Stimulated activated CD8-positive, alpha-beta memory T cell treated with anti-CD3 and anti-CD28 coated beads, Interleukin-12 subunit alpha, Interleukin-12 subunit beta, amount 100 ng/mL, for 1 hour (primary cell): Measurements from ENCODE around the gene JPH2.
"Not testable (repeated sequence)": the region's sequence is repeated elsewhere in the genome, so short reads cannot be mapped to it uniquely, and the experiment has no call there.

Source experiments
- DNase-seq: peaks from one replicate; pipeline ENCODE4 v3.0.0-alpha.2; 2020; ENCODE audit warnings: low read depth

Gene JPH2

DNA sequence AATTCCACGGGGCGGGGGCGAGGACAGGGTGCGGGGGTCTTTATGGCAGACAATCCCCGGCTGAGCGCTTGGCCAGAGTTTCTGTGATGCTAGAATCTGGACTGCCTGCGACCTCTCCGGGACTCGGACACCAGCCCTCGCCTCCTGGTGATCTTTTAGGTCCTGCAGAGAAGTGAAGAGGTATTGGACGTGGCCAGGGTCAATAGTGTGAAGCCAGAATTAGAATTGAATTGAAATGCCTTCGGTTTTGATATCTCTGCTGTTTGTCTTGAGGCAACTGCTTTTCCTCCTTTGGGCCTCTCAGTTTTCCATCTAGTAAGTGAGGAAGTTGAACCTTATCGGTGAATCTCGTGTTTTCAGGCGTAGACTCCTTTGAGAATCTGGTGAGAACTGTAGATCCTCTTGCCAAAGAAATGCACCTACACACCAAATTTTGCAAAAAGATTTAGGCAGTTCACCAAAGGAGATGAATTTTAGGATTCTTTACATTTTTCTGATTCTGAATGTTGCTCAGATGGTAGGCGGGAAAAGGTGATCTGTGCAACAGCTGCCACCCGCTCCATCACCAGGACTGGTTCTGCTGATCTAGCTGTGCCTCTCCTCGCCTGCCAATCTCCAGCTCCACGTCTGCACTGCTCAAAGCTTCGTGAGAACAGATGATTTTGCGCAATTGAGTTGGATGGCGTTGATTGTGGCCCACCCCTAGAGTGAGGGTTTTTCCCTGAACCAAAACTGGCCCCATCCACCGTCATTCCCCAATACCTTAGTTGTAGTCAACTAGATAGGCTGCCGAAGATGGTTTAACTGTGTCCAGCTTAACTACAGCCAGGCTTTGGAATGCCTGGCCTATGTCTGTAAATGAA is 24.4 kb upstream of the JPH2 start:
- DNase-seq = no peak

DNA sequence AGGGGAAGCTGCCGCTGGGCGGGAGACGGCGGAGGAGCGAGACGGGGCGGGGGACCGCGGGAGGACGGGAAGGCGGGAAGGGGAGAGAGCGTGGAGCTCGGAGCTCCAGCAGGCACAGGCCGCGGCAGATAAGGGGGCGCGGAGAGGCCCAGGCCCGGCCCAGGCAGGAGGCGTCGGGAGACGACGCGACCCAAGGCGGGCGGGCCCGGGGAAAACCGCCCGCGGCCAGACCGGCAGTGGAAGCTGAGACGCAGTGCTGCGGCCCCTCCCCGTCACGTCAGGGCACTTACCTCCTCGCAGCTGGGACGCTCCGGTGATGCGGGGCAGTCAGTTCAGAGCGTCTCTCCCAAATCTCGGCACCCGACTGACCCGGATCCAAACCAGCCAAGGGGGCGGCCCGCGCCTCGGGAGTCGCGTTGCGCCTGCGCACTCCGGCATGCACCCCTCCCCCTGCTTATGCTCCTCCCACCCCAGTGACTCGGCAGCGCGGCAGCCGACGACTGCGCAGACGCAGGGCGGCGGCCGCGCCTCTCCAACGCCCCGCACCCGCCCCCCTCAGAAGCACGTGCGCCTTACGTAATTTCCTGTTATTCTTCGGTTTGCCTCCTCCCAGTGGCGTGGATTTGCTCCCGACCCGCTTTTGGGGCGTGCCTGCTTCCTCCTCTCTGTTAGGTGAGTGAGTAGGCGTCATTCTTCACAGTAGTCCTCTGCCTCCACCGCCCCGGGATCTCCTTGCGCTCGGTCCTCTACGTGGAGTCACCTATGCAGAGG is 23.6 kb upstream of the JPH2 start, which contains the start of gene OSER1:
Gene OSER1, minus strand, starts transcription at position 366 of the 771 bp plus-strand sequence. CDS start 3,814 bp downstream, outside the sequence.
- DNase-seq = peak; percentile 95

DNA sequence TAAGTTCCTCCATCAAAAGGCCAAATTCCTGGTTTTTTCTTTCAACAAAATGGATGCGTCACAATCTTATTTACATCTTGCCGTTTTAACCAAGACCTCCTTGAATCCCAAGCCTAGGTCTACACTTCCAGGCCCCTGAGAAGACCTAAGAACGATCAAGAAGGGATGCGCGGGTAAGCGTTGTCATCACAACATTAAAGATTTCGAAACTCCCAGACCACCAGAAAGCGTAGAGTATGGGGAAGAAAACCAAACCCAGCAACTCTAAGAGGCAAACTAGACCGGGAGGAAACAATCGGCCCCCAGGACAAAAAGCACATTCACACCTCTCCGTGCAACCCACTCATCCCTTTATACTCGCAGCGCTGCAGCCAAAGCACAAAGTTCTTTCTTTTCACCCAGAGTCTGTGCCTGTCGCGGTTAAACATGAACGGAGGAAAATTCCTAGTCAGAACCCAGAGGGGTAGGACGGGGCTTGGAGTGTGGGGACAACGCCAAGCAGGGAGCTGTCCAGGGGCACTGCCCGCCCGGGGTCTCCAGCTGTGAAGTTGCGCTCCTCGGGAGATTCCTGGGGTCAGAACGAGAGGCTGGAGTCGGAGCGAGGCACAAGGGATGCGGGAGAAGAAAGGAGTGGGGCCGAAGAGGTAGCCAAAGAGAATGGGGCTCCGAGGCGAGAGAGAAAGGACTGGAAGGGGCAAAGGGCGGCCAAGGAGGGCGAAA is 22.9 kb upstream of the JPH2 start:
- DNase-seq = no peak

DNA sequence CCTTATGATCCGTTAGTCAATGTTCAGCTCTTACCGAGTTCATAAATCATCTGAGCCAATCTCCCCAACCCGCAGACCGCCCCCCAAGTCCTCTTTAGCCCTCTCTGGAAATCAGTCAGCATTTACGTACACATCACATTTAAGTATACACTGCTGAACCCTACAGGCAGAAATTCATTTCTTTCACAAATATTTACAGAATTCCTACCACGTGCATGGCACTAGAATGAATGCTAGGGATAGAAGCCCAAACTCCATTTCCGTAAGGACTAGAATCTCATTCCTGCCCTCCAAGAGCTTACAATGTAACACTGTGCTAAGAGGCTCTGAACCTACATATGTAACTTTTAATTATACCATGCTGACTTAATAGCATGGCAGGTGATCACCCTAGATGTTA is 21.8 kb upstream of the JPH2 start:
- no peak for DNase-seq

DNA sequence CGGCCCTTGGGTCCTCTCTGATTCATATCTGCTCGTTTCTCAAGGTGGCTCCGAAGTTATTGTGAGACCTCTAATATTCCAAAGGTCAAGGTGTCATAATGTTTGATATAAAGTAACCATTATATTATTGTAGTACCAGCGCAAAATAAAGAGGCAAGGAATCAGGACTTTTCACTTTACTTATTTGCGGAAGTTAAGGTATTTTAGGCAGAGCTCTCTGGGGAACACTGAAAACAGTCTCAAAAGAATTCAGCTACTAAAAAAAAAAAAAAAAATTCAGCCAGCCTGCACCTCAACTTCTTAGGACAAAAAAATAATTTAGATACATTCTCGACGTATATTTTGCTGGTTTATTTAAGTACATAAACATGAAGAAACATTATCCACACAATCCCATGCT is 21.2 kb upstream of the JPH2 start:
- DNase-seq = no peak

DNA sequence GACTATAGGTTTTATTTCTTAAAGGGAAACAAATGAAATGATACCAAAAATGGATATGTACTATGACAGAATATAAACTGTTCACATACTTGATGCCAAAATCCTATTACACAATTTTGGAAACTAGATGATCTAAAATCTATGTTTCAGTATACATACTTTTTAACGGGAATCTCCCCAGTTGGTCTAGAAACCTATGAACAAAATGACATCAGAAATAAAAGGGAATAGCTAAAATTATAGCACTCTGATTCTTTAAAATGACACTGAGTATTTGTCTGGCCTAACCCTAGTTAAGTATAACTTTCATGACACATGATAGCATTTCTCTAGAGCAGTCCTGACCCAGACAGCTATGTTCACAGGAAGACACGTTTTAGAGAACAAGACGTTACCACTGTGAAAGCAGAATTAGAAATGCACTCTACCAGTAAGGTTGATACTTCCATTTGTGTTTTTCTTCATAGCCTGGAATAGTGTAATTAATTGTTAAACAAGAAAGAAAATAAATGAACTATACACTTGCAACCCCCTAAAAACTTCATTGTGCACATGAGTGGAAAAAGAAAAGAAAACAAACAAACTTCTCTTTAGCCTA is 20.2 kb upstream of the JPH2 start:
- no peak for DNase-seq

DNA sequence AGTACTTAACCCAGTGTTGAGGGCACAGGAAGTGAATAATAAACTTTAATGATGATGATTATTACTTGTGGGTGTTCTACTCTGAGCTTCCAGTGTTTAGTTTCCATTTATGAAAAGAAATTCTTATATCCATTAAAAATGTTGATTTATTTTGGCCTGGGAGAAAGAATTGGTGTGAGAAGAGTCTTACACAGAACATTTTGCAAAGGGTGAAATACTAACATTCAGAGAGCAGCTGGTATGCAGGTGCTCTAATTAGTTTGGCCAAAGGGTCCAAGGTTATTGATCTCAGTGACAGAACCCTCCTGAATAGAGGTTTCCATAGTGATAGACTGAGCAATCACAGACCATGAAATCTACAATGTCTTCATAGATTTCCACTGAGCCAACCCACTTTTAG is 19.1 kb upstream of the JPH2 start:
- DNase-seq = no peak

DNA sequence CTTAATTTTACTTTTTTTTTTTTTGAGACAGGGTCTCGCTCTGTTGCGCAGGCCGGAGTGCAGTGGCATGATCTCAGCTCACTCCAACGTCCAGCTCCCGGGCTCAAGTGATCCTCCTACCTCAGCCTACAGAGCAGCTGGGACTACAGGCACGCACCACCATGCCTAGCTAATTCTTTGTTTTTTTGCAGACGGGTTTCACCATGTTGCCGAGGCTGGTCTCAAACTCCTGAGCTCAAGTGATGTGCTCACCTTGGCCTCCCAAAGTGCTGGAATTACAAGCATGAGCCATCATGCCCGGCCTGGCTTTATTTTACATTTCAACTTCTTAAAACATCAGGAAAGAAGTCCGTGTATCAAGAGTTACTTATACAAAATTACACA is 17.8 kb upstream of the JPH2 start:
- no peak for DNase-seq

DNA sequence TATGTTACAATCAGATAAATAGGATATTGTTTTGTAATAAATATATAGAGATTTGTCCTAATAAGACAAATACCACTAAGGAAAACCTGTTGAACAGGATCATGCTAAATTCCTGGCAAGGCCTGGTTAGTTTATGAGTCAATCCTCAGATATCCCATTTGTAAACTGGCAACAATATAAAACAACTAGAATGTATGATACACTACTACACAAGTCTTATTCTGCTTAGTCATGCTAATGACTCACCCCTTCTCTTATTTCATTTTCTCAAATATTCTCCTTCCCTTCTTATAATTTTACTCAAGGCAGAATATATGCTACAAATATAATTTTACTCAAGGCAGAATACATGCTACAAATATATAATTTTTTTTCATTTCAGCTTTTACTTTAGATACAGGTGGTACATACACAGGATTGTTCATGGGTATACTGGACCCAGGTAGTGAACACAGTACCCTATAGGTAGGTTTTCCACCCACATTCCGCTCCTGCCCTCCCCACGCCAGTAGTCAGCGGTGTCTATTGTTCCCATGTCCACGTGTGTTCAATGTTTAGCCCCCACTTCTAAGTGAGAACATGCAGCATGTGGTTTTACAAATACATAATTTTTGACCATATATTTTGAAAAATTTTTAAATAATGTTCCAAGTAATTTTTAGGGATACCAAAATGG is 17.3 kb upstream of the JPH2 start:
- no peak for DNase-seq

DNA sequence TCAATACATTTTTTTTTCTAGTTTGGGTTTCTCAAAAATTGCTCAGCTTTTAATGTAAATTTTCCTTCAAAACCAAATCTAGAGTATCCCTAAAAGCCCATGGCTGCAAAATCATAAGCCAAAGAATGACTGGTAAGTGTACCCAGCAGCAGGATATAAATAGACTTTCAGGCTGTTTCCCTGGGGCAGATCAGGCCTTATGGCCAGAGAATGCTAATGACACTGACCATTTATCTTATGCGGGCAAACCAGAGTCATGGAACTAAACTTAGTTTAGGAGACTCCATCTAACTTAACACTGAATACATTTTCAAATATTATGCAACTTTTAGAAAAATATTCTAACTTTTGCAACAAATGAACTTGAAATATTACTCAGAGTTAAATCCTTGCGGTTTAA is 16.2 kb upstream of the JPH2 start:
- no peak for DNase-seq

DNA sequence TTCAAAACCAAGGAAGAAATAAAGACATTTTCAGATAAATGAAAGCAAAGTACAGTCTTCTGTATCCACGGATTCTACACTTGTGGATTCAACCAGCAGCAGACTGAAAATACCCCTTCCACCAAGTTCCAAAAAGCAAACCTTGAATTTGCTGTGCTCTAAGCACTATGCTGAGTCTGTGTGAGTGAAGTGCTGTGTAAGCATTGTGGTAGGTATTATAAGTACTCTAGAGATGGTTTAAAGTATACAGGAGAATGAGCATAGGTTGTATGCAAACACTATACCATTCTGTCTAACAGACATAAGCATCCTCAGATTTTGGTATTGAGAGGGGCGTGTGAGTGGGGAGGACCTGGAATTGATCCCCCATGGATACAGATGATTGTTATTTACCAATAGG is 14.0 kb upstream of the JPH2 start:
- DNase-seq = no peak

DNA sequence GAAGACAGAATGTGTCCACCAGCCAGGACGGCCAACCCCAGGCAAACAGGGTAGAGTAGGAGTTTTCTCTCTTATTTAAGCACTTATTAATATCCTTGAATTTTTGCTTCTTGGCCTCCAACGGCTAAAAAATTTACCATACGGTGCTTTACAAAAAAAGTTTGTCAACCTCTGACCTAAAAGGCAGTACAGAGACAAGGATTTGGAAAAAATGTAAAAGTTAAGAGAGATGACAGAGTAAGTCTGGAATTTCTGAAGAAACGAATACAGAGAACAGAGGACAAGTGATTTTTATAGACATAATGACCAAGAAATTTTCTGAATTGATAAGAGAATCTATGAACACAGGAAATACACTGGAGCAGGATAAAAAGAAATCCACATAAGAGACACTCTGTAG is 13.4 kb upstream of the JPH2 start:
- no peak for DNase-seq

DNA sequence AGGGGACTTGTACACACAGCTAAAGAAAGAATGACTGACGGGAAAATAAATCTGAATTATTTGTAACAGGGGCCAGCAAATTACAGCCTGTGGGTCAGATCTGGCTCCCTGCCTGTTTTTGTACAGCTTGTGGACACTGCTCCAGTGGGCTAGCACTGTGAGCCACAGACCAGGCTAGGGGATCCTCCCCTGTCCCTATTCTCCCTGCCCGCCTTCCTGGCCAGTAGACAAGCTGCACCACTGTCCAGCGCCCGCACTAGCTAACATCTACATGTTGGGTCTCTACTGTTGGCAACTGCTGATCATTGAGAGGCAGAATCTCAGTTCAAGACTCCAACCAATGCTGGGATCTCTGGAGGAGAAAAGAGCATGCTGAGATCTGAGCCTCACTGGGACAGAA is 12.9 kb upstream of the JPH2 start:
- no peak for DNase-seq

DNA sequence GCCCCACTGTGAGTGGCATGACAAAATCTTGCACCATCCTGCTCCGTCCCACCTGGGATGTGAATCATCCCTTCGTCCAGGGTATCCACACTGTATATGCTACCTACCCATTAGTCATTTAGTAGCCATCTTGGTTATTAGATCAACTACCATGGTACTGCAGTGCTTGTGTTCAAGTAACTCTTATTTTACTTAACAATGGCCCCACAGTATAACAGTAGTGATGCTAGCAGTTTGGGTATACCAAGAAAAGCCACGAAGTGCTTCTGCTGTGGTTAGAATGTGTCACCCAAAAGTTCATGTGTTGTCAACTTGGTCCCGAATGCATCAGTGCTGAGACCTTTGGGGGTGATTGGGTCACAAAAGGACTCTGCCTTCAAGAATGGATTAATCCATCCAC is 11.9 kb upstream of the JPH2 start:
- no peak for DNase-seq

DNA sequence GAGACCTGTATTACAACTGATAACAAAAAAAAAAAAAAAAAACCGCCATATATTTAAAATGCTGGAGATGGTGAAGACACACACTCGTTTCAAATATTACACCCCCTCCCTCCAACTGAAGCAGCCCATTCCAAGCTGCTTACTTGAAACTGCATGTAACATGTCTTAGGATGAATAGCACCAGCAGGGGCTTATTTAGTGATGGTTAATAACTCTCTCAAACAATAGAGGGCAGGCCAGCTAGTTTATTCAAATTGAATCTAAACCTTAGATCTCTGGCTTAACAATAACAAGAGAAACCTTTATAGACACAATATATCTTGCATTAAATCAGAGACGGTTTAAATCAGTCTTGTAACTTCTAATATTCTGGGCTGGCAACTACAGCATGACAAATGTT is 9.3 kb upstream of the JPH2 start:
- no peak for DNase-seq

DNA sequence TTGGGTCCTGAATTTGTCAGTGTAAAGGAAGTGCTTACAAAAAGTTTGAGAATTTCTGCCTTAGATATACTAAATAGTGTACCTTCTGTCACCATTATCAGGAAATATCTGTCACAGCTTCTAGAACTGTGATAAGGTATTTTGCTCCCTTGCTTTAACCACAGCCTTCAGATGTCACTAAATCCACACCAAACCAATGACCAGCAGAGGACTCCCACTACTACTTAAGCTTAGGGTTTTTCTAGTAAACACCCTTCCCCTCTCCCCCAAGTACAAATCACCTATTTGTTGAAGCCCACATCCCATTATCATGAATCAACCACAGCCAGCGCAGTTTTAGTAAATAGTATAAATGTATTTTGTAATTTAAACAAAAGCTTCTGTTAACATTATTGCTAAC is 8.6 kb upstream of the JPH2 start:
- DNase-seq = no peak

DNA sequence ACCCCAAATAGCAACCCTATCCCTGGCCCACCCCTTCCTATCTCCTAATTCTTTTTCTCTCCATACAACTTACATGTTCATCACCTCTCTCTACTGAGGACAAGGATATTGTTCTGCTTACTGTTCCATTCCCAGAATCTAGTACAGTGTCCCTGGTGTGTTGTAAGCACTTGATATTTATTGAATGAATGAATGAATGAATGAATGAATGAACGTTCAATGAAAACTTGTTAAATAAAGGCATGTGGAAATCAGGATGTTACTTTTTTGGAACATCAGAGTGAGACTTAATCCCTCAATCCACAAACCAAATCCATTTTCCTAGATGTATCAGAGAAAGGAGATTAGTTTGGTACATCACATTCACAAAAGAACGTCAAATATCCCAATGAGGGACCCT is 6.8 kb upstream of the JPH2 start:
- DNase-seq = no peak

DNA sequence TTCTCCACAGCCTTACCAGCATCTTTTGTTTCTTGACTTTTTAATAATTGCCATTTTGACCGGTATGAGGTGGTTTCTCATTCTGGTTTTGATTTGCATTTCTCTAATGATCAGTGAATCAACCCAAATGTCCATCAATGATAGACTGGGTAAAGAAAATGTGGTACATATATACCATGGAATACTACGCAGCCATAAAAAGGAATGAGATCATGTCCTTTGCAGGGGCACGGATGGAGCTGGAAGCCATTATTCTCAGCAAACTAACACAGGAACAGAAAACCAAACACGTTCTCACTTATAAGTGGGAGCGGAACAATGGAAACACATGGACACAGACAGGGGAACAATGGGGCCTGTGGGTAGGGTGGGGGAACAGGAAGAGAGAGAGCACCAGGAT is 4.7 kb upstream of the JPH2 start:
- not testable (repeated sequence) for DNase-seq

DNA sequence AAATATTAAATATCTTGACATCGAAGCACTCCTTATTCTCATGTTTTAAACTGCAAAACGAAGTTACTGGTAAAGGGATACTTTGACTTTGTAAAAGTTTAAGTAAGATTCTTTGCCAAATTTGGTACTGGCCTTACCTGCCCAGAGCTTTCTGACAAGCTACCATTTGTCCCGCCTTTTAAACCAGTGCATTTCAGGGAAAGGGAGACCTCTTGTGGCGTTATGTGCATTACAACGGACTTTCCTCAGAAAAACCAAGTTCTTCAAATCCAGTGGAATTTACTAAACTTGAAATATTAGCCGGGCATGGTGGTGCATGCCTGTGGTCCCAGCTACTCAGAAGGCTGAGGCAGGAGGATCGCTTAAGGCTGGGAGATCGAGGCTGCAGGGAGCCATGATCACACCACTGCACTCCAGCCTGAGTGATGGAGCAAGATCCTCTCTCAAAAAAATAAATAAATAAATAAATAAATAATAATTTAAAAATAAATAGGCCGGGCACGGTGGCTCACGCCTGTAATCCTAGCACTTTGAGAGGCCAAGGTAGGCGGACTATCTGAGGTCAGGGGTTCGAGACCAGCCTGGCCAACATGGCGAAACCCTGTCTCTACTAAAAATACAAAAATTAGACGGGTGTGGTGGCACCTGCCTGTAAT is 3.3 kb upstream of the JPH2 start:
- not testable (repeated sequence) for DNase-seq

DNA sequence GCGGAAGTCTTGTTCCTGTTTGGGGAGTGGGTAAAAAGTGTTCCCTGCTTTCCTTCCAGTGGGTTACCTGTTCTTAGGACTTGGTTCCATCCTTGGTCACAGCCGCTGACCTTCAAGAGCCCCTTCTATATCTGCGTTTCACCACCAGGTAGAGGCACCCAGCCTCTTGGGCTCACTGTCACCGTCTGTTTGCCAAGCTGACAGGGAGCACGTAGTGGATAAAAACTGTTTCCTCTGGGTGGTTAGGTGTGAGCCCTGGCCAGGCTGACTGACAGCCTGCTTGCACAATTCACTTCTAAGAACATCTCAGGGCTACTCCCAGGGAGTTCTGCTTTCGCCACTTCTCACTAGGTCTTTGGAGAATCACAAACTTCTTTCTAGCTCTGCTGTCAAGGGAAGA is 1.8 kb upstream of the JPH2 start:
- DNase-seq = no peak
